A673 (cell line): ENCODE data around the gene IKZF2.

ENCODE experiments used
- EZH2 ChIP-seq: fragments of 200-600 bp; sonication (generic); IDR thresholded peaks from 2 replicates; pipeline ENCODE4 v1.6.1; 2017; ENCODE audit warnings: borderline replicate concordance, low read depth, mild to moderate bottlenecking, mixed read lengths, antibody characterized with exemption, low read length; ENCODE audit not compliant: poor library complexity, severe bottlenecking
- TF ChIP-seq, protein P1 (sequence below): fragments of 300-800, 200-600 bp; sonication (generic); conservative IDR thresholded peaks from 2 replicates; pipeline ENCODE4 v1.5.1; 2017; ENCODE audit warnings: low read depth, mild to moderate bottlenecking, antibody characterized with exemption, low read length, moderate library complexity, mixed read lengths

DNA sequence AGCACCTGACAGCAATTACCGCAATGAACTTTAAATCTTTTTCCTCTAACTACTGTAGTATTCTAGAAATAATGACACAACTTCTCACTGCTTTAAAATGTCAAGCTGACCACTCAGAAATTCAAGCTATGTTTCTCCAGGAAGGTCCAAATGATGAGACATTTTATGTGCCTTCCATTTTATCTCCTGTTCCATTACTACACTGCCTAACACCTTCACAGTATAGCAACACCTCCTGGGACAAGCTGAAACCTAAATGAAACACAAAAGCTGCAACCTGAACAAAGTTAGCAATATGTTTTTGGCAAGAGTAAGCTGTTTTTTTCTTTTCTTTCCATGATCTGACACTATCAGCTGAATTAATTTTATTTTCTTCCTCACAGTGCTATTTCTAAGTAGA, 81.9 kb downstream of the IKZF2 start:
- TF ChIP-seq, protein P1, sequence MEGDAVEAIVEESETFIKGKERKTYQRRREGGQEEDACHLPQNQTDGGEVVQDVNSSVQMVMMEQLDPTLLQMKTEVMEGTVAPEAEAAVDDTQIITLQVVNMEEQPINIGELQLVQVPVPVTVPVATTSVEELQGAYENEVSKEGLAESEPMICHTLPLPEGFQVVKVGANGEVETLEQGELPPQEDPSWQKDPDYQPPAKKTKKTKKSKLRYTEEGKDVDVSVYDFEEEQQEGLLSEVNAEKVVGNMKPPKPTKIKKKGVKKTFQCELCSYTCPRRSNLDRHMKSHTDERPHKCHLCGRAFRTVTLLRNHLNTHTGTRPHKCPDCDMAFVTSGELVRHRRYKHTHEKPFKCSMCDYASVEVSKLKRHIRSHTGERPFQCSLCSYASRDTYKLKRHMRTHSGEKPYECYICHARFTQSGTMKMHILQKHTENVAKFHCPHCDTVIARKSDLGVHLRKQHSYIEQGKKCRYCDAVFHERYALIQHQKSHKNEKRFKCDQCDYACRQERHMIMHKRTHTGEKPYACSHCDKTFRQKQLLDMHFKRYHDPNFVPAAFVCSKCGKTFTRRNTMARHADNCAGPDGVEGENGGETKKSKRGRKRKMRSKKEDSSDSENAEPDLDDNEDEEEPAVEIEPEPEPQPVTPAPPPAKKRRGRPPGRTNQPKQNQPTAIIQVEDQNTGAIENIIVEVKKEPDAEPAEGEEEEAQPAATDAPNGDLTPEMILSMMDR: no peak
- no peak for TF ChIP-seq EZH2
